Measurements from ENCODE around the gene TRIM33. TPM values are rescaled to one million over a fixed set of nuclear protein-coding genes. Genes with fewer than 3 reads are reported as not detected.

The TRIM33 gene
- total and polyA plus RNA-seq, 2 donors (not counting 1 experiment from before 2014, with no cell fraction given), result 13.7 to 61.0 TPM

- Mint-ChIP-seq H3K27ac (no peak overlapping the region), H3K4me1 (peaks cover 59% of the 10 kb centered on the region), H3K4me3 (peak overlapping the region; percentile 32), H3K27me3 (no peaks in the 10 kb centered on the region), H3K9me3 (ENCODE audit: insufficient read depth) (no peaks in the 10 kb centered on the region)
- TF ChIP-seq EZH2 (IDR thresholded peaks at IDR 0.05; ENCODE audit: borderline replicate concordance, insufficient read depth, low read depth, low read length, poor library complexity, severe bottlenecking) (no peak), CTCF (IDR thresholded peaks at IDR 0.05) (no peak)
- DNase-seq (no peak), ATAC-seq (ENCODE audit: low read depth) (no peak)
- Histone ChIP-seq H3K4me1 (ENCODE audit: control insufficient read depth in 2 of 2, insufficient read depth in 2 of 2, low read length in 2 of 2) (peaks cover 33 to 46% of the 10 kb centered on the region in 2 donors), H2AFZ (ENCODE audit: insufficient read depth, low read depth, low read length, poor library complexity, severe bottlenecking) (no peak overlapping the region), H3K4me3 (ENCODE audit: control extremely low read depth in 1 of 5, extremely low read depth in 1 of 5, insufficient read depth in 1 of 5, low read depth in 2 of 5, low read length in 4 of 5) (no peak overlapping the region), H3K4me2 (replicated peaks; ENCODE audit: low read depth, low read length, poor library complexity, severe bottlenecking) (no peak overlapping the region), H3K36me3 (replicated peaks in 1 of 2; ENCODE audit: control extremely low read depth in 1 of 2, control insufficient read depth in 1 of 2, extremely low read depth in 1 of 2, insufficient read depth in 2 of 2, low read length in 1 of 2) (peaks cover 0 to 18% of the 10 kb centered on the region in 2 experiments), H3K9ac (ENCODE audit: low read length) (no peak overlapping the region), H3K27ac (ENCODE audit: low read length in 2 of 2) (peak overlapping the region in 1 of 2 donors; percentile 47), H3K9me3 (ENCODE audit: control extremely low read depth in 1 of 3, control insufficient read depth in 2 of 3, insufficient read depth in 1 of 3, low read length in 2 of 3) (peaks cover 0 to 2% (median 0%) of the 10 kb centered on the region in 3 donors), H3K27me3 (replicated peaks in 1 of 4; ENCODE audit: control extremely low read depth in 1 of 4, control insufficient read depth in 3 of 4, insufficient read depth in 4 of 4, low read length in 3 of 4) (no peaks in the 10 kb centered on the region), H4K20me1 (ENCODE audit: control insufficient read depth, insufficient read depth, low read length, poor library complexity, severe bottlenecking) (peaks cover 49% of the 10 kb centered on the region), H3K79me2 (ENCODE audit: control insufficient read depth, insufficient read depth, low read length) (peaks cover 93% of the 10 kb centered on the region)
- POLR2A ChIA-PET, result no interaction called here
- intact Hi-C loops (cut with micrococcal nuclease), result no loop called here
- CTCF ChIA-PET, result no interaction called here
- 100% methylated on average over 1 of the region's 3 CpGs for WGBS (ENCODE audit: insufficient coverage)
Measured at GRCh38 chr1:114507513-114507912, 3.5 kb downstream of the TRIM33 start.

- H3K79me2 ChIP-seq (ENCODE audit: control insufficient read depth, insufficient read depth, low read length), result peaks cover 100% of the 10 kb centered on the region
- DNase-seq (no peak), ATAC-seq (ENCODE audit: low read depth) (no peak)
- intact Hi-C loops (cut with micrococcal nuclease), result no loop called here
- peaks cover 57% of the 10 kb centered on the region for H3K4me1 Mint-ChIP-seq
- H4K20me1 ChIP-seq (ENCODE audit: control insufficient read depth, insufficient read depth, low read length, poor library complexity, severe bottlenecking), result peaks cover 67% of the 10 kb centered on the region
- WGBS (ENCODE audit: insufficient coverage), result 75% methylated on average over 1 of the region's 2 CpGs
- no peak overlapping the region for H3K4me2 ChIP-seq (replicated peaks; ENCODE audit: low read depth, low read length, poor library complexity, severe bottlenecking)
- H3K27ac Mint-ChIP-seq, result peak overlapping the region; percentile 47
- CTCF ChIA-PET, result no interaction called here
- no peak overlapping the region for H3K4me3 Mint-ChIP-seq
- no peak overlapping the region for H2AFZ ChIP-seq (ENCODE audit: insufficient read depth, low read depth, low read length, poor library complexity, severe bottlenecking)
- peaks cover 0 to 18% of the 10 kb centered on the region in 2 experiments for H3K36me3 ChIP-seq (replicated peaks in 1 of 2; ENCODE audit: control extremely low read depth in 1 of 2, control insufficient read depth in 1 of 2, extremely low read depth in 1 of 2, insufficient read depth in 2 of 2, low read length in 1 of 2)
- no peaks in the 10 kb centered on the region for H3K9me3 Mint-ChIP-seq (ENCODE audit: insufficient read depth)
- no peaks in the 10 kb centered on the region for H3K9me3 ChIP-seq (ENCODE audit: control extremely low read depth in 1 of 3, control insufficient read depth in 2 of 3, insufficient read depth in 1 of 3, low read length in 2 of 3)
- no peak overlapping the region for H3K4me3 ChIP-seq (ENCODE audit: control extremely low read depth in 1 of 5, extremely low read depth in 1 of 5, insufficient read depth in 1 of 5, low read depth in 2 of 5, low read length in 4 of 5)
- H3K27me3 Mint-ChIP-seq, result no peaks in the 10 kb centered on the region
- TF ChIP-seq EZH2 (IDR thresholded peaks at IDR 0.05; ENCODE audit: borderline replicate concordance, insufficient read depth, low read depth, low read length, poor library complexity, severe bottlenecking) (no peak), CTCF (IDR thresholded peaks at IDR 0.05) (no peak)
- H3K9ac ChIP-seq (ENCODE audit: low read length), result no peak overlapping the region
- POLR2A ChIA-PET, result no interaction called here
- peak overlapping the region in 1 of 2 donors; percentile 7 for H3K27ac ChIP-seq (ENCODE audit: low read length in 2 of 2)
- no peaks in the 10 kb centered on the region for H3K27me3 ChIP-seq (replicated peaks in 1 of 4; ENCODE audit: control extremely low read depth in 1 of 4, control insufficient read depth in 3 of 4, insufficient read depth in 4 of 4, low read length in 3 of 4)
- H3K4me1 ChIP-seq (ENCODE audit: control insufficient read depth in 2 of 2, insufficient read depth in 2 of 2, low read length in 2 of 2), result peaks cover 30 to 37% of the 10 kb centered on the region in 2 donors
Measured at GRCh38 chr1:114505148-114505561, 5.8 kb downstream of the TRIM33 start.

Measured in B cell (primary cell).